HL-60 (cell line): Measurements from ENCODE around the gene NUP93.

Source experiments
- DNase-seq, 2 experiments: peaks; one replicate each; pipeline ENCODE4 v3.0.0-alpha.2; 2010 to 2020; ENCODE audit warnings: low read depth in 1 of 2, low spot score in 1 of 2
- H3K27ac ChIP-seq: fragments of 250-450 bp; sonication (Bioruptor Pico); replicated peaks from 2 replicates; pipeline ENCODE4 v1.5.1; 2020; ENCODE audit warnings: mild to moderate bottlenecking, moderate library complexity
- H3K27me3 ChIP-seq: fragments of 250-450 bp; sonication (Bioruptor Pico); 2 replicates; pipeline ENCODE4 v1.5.1; 2021; ENCODE audit warnings: mild to moderate bottlenecking, moderate library complexity; ENCODE audit not compliant: insufficient read depth, poor library complexity, severe bottlenecking
- H3K4me3 ChIP-seq: replicated peaks from 2 replicates; pipeline ENCODE4 v1.5.1; 2011; ENCODE audit warnings: mild to moderate bottlenecking, control low read depth, low read length; ENCODE audit not compliant: insufficient read depth
- CTCF ChIP-seq: IDR thresholded peaks from one replicate; pipeline ENCODE4 v1.5.1; 2011; ENCODE audit warnings: low read length, control low read depth, inconsistent platforms; ENCODE audit not compliant: insufficient read depth
- GABPA ChIP-seq: IDR thresholded peaks from 2 replicates; pipeline ENCODE4 v1.6.1; 2012; ENCODE audit warnings: low read depth
- POLR2AphosphoS5 ChIP-seq: IDR thresholded peaks from 2 replicates; pipeline ENCODE4 v1.6.1; 2012; ENCODE audit warnings: low read depth
- REST ChIP-seq: IDR thresholded peaks from 2 replicates; pipeline ENCODE4 v1.6.1; 2012; ENCODE audit warnings: low read depth; ENCODE audit not compliant: insufficient replicate concordance
- SPI1 ChIP-seq: IDR thresholded peaks from 2 replicates; pipeline ENCODE4 v1.6.1; 2012; ENCODE audit warnings: low read depth, mild to moderate bottlenecking, borderline replicate concordance

Gene NUP93

DNA sequence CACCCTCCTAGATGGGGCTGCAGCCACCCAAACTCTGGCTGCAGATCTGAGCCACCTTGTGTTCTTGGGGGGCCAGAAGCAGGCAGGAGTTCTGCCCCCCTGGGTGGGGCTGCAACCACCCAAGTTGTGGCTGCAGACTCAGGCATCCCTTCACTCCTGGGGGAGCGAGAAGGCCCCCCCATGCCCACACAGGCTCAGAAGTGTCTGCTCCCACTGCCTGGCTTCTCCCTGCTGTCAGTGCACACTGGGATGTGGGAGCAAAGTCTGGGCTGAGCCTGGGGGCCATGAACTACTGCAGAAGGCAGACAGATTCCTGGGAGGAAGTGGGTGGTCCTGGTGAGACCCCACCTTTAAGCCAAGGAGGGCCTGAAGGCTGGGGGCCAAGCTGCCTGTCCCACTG is 34.7 kb upstream of the NUP93 start:
- TF ChIP-seq POLR2AphosphoS5 (no peak), CTCF (no peak), SPI1 (no peak), REST (no peak), GABPA (no peak)
- H3K27me3 ChIP-seq = no peaks in the 10 kb centered on the region
- no peak overlapping the region for H3K27ac ChIP-seq
- DNase-seq = no peak
- no peak overlapping the region for H3K4me3 ChIP-seq

DNA sequence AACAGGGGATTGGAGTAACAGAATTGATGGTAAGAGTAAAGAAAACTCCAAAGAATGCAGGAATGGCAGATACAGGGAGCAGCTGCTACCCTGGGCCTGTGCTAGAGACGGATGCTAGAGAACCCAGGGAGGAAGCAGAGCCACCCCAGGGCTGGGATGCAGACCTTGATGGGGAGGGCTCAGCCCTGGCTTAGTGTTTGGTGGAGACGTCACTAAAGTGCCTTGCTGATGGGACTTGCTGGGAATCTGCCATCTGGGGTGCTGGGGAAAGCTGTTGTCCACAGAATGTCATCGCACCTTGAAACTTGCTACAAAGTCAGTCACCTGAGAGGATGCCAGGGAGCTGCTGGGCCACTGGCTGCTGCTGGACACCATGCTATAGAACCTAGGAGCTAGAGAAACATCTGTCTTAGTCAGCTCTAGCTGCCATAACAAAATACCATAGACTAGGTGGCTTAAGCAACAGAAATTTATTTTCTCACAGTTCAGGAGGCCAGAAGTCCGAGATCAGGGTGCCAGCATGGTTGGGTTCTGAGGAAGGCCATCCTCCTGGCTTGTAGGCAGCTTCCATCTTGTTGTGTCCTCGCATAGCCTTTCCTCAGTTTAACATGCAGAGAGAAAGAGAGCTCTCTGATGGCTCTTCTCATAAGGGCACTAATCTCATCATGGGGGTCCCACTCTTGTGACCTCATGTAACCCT is 32.3 kb upstream of the NUP93 start:
- no peaks in the 10 kb centered on the region for H3K27me3 ChIP-seq
- TF ChIP-seq REST (no peak), CTCF (no peak), POLR2AphosphoS5 (no peak), SPI1 (no peak), GABPA (no peak)
- no peak for DNase-seq
- H3K27ac ChIP-seq = no peak overlapping the region
- no peak overlapping the region for H3K4me3 ChIP-seq

DNA sequence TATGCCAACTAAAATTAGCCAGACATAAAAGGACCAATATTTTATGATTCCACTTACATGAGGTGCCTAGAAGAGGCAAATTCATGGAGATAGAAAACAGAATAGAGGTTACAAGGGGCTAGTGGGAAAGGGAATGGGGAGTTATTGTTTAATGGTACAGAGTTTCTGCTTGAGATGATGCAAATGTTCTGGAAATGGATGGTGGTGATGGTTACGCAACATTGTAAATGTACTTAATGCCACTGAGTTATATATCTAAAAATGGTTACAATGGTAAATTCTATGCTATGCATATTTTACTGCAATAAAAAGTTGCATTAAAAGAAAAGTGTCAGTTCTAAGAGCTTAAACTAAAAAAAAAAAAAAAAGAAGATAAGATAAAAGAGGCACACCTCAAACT is 29.7 kb upstream of the NUP93 start:
- Histone ChIP-seq H3K27ac (no peak overlapping the region), H3K27me3 (no peaks in the 10 kb centered on the region), H3K4me3 (no peak overlapping the region)
- TF ChIP-seq GABPA = no peak
- TF ChIP-seq REST = no peak
- no peak for TF ChIP-seq CTCF
- TF ChIP-seq SPI1 = no peak
- TF ChIP-seq POLR2AphosphoS5 = no peak
- no peak for DNase-seq
